GM12891 (cell line): ENCODE results near the gene LRMDA.

Source experiments
- DNase-seq: peaks from one replicate; pipeline ENCODE4 v3.0.0; 2011; ENCODE audit warnings: low spot score; ENCODE audit not compliant: insufficient read length
- FAIRE-seq: peaks from 2 replicates; lab custom pipeline; 2011; peaks lifted over from hg19 to GRCh38; lab: Jason Lieb, UNC
- PAX5 ChIP-seq: IDR thresholded peaks from 2 replicates; pipeline ENCODE4 v1.6.1; 2011; ENCODE audit warnings: low read length, moderate library complexity, mild to moderate bottlenecking; ENCODE audit not compliant: insufficient read depth, severe bottlenecking
- POLR2A ChIP-seq: IDR thresholded peaks from 2 replicates; pipeline ENCODE4 v1.6.1; 2011; ENCODE audit warnings: low read depth, low read length, control low read depth
- POLR2AphosphoS5 ChIP-seq: IDR thresholded peaks from 2 replicates; pipeline ENCODE4 v1.6.1; 2011; ENCODE audit warnings: low read depth, low read length, control low read depth
- POU2F2 ChIP-seq: IDR thresholded peaks from 2 replicates; pipeline ENCODE4 v1.6.1; 2011; ENCODE audit warnings: low read depth, mild to moderate bottlenecking, control low read depth, low read length, moderate library complexity
- SPI1 ChIP-seq: IDR thresholded peaks from 2 replicates; pipeline ENCODE4 v1.6.1; 2011; ENCODE audit warnings: low read depth, low read length, control low read depth
- TAF1 ChIP-seq: IDR thresholded peaks from 2 replicates; pipeline ENCODE4 v1.6.1; 2011; ENCODE audit warnings: low read depth, low read length, control low read depth

LRMDA gene

GRCh38 chr10:75530299-75530698, 98.9 kb downstream of the LRMDA start:
- TF ChIP-seq SPI1 = no peak
- TF ChIP-seq TAF1 = no peak
- no peak for TF ChIP-seq PAX5
- no peak for TF ChIP-seq POLR2A
- FAIRE-seq = no peak
- no peak for DNase-seq

DNA sequence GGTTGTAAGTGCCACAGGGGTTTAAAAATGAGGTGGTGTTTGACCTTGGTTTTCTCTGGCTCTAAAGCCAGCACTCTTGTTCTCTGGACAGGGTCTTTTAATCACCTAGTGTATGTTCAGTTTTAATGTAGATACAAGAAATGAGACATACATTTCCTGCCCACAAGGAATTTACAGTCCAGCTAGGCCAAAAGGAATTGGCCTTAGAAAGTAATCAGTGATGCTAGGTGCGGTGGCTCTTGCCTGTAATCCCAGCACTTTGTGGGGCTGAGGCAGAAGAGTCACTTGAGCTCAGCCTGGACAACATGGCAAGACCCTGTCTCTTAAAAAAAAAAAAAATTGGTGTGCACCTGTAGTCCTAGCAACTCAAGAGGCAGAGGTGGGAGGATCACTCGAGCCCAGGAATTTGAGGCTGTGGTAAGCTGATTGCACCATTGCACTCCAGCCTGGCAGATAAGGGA, 100.2 kb downstream of the LRMDA start:
- no peak for DNase-seq
- FAIRE-seq = no peak
- TF ChIP-seq POLR2A = no peak

GRCh38 chr10:75532253-75532924, 101.0 kb downstream of the LRMDA start:
- TF ChIP-seq PAX5 (no peak), TAF1 (no peak), POLR2A (no peak), SPI1 (no peak), POU2F2 (no peak), POLR2AphosphoS5 (no peak)
- DNase-seq (no peak), FAIRE-seq (no peak)

DNA sequence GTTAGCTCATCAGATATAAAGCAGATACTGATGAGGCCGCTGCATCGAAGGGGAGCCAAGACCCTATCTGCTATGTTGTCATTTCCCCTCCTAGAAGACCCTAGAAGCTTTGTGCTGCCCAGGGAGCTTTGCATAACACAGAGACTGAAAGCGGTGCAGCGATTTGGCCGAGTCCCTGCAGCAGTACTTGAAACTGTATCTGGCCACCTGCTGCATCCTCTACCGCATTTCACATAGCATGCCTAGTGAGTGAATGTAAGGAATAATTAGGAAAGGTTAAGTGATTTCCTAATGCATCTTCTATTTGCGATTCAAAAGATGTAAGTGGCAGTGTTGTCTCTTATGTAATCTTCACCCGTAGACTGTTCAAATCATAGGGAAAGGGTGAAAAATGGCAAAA, 106.7 kb downstream of the LRMDA start:
- DNase-seq (no peak), FAIRE-seq (no peak)
- no peak for TF ChIP-seq POLR2A
- TF ChIP-seq PAX5 = no peak
- no peak for TF ChIP-seq POU2F2
- TF ChIP-seq POLR2AphosphoS5 = no peak
- TF ChIP-seq SPI1 = no peak
- TF ChIP-seq TAF1 = no peak

GRCh38 chr10:75538765-75539164, 107.3 kb downstream of the LRMDA start:
- no peak for DNase-seq
- no peak for FAIRE-seq
- TF ChIP-seq PAX5 = no peak
- TF ChIP-seq TAF1 = no peak
- TF ChIP-seq POLR2A = no peak
- TF ChIP-seq POU2F2 = no peak
- TF ChIP-seq POLR2AphosphoS5 = no peak
- TF ChIP-seq SPI1 = no peak

DNA sequence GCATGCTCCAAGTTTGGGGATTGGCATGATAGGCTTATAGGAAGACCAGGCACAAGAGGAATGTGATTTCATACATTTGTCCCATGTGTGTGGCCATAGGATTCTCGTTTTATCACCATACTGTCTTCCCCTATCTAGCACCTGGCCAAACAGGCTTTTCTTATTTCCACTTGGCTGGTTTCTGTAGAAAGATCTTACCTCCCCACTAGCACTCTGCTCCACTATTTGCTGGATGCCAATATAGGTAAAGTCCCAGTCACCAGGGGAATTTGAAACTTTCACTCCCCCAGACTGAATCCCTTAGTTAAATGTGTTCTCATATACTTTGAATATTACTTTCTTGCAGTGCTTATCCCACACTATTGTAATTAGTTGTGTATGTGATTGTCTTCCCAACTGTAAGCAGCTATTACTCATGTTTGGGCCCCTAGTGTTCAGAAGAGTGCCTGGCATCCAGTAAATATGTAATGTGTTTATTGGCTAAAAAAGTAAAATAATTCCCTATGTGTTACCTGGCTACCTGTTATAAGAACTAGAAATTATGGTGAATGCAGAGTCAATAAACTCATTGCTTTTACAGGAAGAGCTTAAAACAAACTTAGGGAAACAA, 109.0 kb downstream of the LRMDA start:
- FAIRE-seq (no peak), DNase-seq (no peak)
- TF ChIP-seq TAF1 = no peak
- no peak for TF ChIP-seq POLR2AphosphoS5
- TF ChIP-seq PAX5 = no peak
- TF ChIP-seq POLR2A = no peak
- TF ChIP-seq SPI1 = no peak

DNA sequence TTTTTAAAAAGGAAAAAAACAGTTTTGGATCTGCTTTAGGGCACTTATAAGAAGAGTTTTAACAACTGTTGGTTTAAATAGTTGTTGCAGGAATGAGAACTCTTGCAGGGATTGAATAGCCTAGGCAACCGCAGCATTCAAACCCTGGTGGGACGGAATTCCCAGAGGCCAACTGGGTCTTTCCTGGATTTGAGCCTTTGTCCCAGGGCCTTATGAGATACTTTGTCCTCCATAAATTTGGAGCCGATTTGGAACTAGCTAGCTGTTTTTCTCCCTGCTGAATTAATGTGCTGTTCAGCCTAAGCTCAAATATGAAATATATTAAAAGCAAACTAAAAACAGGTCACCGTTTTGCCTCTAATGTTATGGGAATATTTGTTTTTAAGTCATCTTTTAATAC, 109.6 kb downstream of the LRMDA start:
- no peak for TF ChIP-seq POLR2A
- TF ChIP-seq SPI1 = no peak
- FAIRE-seq (no peak), DNase-seq (no peak)

DNA sequence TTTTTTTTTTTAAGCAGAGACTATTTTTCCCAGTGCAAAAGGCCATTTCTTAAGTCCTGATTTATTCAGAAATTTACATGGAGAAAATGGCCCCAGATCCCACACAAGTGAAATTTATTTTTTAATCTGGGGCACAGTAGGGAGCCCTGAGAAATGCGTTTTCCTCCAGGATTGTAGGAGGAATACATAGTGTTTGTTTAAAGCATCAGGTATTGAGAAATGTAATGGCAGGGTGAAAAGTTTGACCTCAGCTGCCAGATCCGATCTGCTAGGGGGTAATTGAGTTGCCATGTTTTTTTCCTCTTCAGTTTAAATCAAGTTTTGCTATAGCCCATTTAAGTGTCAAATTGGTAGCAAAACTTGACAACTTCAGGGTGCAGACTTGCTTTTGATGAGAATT, 110.0 kb downstream of the LRMDA start:
- no peak for FAIRE-seq
- no peak for TF ChIP-seq SPI1
- TF ChIP-seq POLR2AphosphoS5 = no peak
- TF ChIP-seq POU2F2 = no peak
- DNase-seq = no peak

DNA sequence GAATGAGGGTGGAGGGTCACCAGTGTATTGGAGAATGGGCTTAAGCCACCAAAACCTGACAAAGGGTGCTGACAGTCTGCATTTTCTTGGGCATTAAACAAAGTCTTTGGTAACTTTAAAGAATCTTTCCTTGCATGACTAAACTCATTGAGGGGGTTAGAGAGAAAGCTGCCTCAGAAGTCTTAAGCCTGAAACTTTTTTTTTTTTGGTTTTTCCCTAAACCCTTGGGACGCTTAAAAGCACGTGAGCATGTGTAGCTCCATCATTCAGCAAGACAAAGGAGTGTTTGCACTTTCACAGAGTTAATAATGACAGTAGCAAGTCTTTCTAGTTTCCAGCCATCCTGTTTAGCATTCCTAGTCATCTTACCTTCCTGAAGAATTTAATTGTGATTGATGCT, 110.7 kb downstream of the LRMDA start:
- no peak for FAIRE-seq
- TF ChIP-seq POLR2A (no peak), PAX5 (no peak), POLR2AphosphoS5 (no peak), POU2F2 (no peak), SPI1 (no peak), TAF1 (no peak)
- DNase-seq = no peak

GRCh38 chr10:75542906-75543305, 111.5 kb downstream of the LRMDA start:
- no peak for FAIRE-seq
- no peak for TF ChIP-seq PAX5
- DNase-seq = no peak
